K562 (cell line): ENCODE results near the gene ZNF624. TPM values are rescaled to one million over a fixed set of nuclear protein-coding genes. Genes with fewer than 3 reads are reported as not detected.

Experiments used
- ATAC-seq: fragments of 200-7000 bp; cut with Tn5 transposase; 3 replicates; pipeline ENCODE4 v1.9.1; 2020; ENCODE audit warnings: moderate library complexity
- BruUV-seq: library from RNA; stranded (reverse); fragments of 400-500 nt; replicated peaks from 2 replicates; lab custom pipeline; 2021; lab: Mats Ljungman, UMichigan
- CTCF ChIA-PET: fragments of 300-600 bp; formaldehyde crosslinking; extraction: SDS; loops from one replicate; lab custom pipeline; 2021; ENCODE audit warnings: low intra/inter-chr PET ratio; lab: Yijun Ruan, JAX
- POLR2A ChIA-PET: fragments of 300-600, 350-650 bp; sonication (Branson Sonifier 250); formaldehyde crosslinking; extraction: SDS; loops from one replicate; lab custom pipeline; 2021; ENCODE audit warnings: antibody characterized with exemption, inconsistent platforms; lab: Yijun Ruan, JAX
- DNase-seq, 4 experiments: peaks; one replicate each; pipeline versions ENCODE4 v3.0.0 to v3.0.0-alpha.2; 2011 to 2018; ENCODE audit warnings: low spot score in 3 of 4, mixed read lengths in 3 of 4; ENCODE audit errors: extremely low read depth in 1 of 4
- FAIRE-seq: peaks from 2 replicates; lab custom pipeline; 2011; peaks lifted over from hg19 to GRCh38; lab: Jason Lieb, UNC
- H2AFZ ChIP-seq: 2 replicates; pipeline ENCODE4 v1.6.0; 2011; ENCODE audit warnings: low read depth, low read length, control low read depth, inconsistent platforms
- H3K27ac ChIP-seq: fragments of 200-600 bp; 3 replicates; pipeline ENCODE4 v1.8.0; 2011; ENCODE audit warnings: low read depth, mild to moderate bottlenecking, control low read depth, inconsistent platforms, low read length, moderate library complexity, mixed read lengths; ENCODE audit errors: extremely low read depth
- H3K27me3 ChIP-seq, 2 experiments: fragments of 300-600 bp in 1 of 2; 2 replicates in 1 of 2; 3 replicates in 1 of 2; pipeline versions ENCODE4 v1.6.0 to v1.8.0; 2011; ENCODE audit warnings: inconsistent platforms in 2 of 2, low read length in 2 of 2, mild to moderate bottlenecking in 1 of 2, mixed read lengths in 1 of 2, moderate library complexity in 1 of 2; ENCODE audit not compliant: control insufficient read depth in 2 of 2, insufficient read depth in 2 of 2
- H3K36me3 ChIP-seq: fragments of 300-600 bp; 3 replicates; pipeline ENCODE4 v1.8.0; 2011; ENCODE audit warnings: mild to moderate bottlenecking, low read length, inconsistent platforms; ENCODE audit not compliant: control insufficient read depth, insufficient read depth
- H3K4me1 ChIP-seq, 2 experiments: fragments of 200-600 bp in 1 of 2; replicated peaks in 1 of 2; 2 replicates in 1 of 2; 3 replicates in 1 of 2; pipeline versions ENCODE4 v1.5.1 to v1.8.0; 2011; ENCODE audit warnings: inconsistent platforms in 2 of 2, low read length in 2 of 2, mild to moderate bottlenecking in 1 of 2, mixed read lengths in 1 of 2, moderate library complexity in 1 of 2; ENCODE audit not compliant: control insufficient read depth in 2 of 2, insufficient read depth in 2 of 2
- H3K4me2 ChIP-seq: 2 replicates; pipeline ENCODE4 v1.6.1; 2011; ENCODE audit warnings: low read length, control low read depth, inconsistent platforms, mixed read lengths; ENCODE audit not compliant: insufficient read depth
- H3K4me3 ChIP-seq: fragments of 200-600 bp; sonication (generic), shearing (Covaris generic); 2 replicates; pipeline ENCODE4 v1.5.1; 2016; ENCODE audit warnings: control low read depth, inconsistent platforms
- H3K79me2 ChIP-seq: fragments of 200-600 bp; 3 replicates; pipeline ENCODE4 v1.8.0; 2011; ENCODE audit warnings: low read length, inconsistent platforms; ENCODE audit not compliant: control insufficient read depth, insufficient read depth
- H3K9ac ChIP-seq, 2 experiments: 2 replicates each; pipeline versions ENCODE4 v1.6.0 to v1.6.1; 2011; ENCODE audit warnings: low read depth in 2 of 2, low read length in 2 of 2, control low read depth in 1 of 2, inconsistent platforms in 1 of 2, mild to moderate bottlenecking in 1 of 2, mixed read lengths in 1 of 2; ENCODE audit not compliant: insufficient read depth in 1 of 2
- H3K9me1 ChIP-seq: one replicate; pipeline ENCODE4 v1.6.0; 2011; ENCODE audit warnings: inconsistent platforms, mild to moderate bottlenecking, low read length, moderate library complexity; ENCODE audit not compliant: control insufficient read depth, insufficient read depth
- H3K9me3 ChIP-seq: replicated peaks from 2 replicates; pipeline ENCODE4 v1.5.1; 2011; ENCODE audit warnings: low read depth, low read length, inconsistent platforms; ENCODE audit not compliant: control insufficient read depth, insufficient read depth
- H4K20me1 ChIP-seq: replicated peaks from 2 replicates; pipeline ENCODE4 v1.6.1; 2011; ENCODE audit warnings: low read length, inconsistent platforms, mixed read lengths; ENCODE audit not compliant: control insufficient read depth, insufficient read depth
- C11orf30 ChIP-seq: fragments of 450-650 bp; IDR thresholded peaks from 2 replicates; pipeline ENCODE4 v1.6.1; 2016; ENCODE audit warnings: low read depth, mild to moderate bottlenecking
- CHD1 ChIP-seq: fragments of 200-600 bp; sonication (generic); IDR thresholded peaks from one replicate; pipeline ENCODE4 v1.6.1; 2012; ENCODE audit warnings: mild to moderate bottlenecking, moderate library complexity, low read length, inconsistent platforms
- KLF6 ChIP-seq: fragments of 250-450 bp; sonication (Bioruptor Pico); IDR thresholded peaks from 2 replicates; pipeline ENCODE4 v1.4.0; 2020; ENCODE audit warnings: mild to moderate bottlenecking, moderate library complexity, borderline replicate concordance
- MAFF ChIP-seq: IDR thresholded peaks from 2 replicates; pipeline ENCODE4 v1.6.1; 2012; ENCODE audit warnings: low read length, improper control_type of control experiment
- MAFG ChIP-seq: fragments of 450-650 bp; conservative IDR thresholded peaks from 2 replicates; pipeline ENCODE4 v1.6.1; 2016; ENCODE audit warnings: missing genetic modification characterization, missing compliant biosample characterization
- MAFK ChIP-seq: IDR thresholded peaks from 2 replicates; pipeline ENCODE4 v1.6.1; 2011; ENCODE audit warnings: low read length, improper control_type of control experiment
- NR0B1 ChIP-seq: fragments of 450-650 bp; IDR thresholded peaks from one replicate; pipeline ENCODE4 v1.6.1; 2018; ENCODE audit warnings: mild to moderate bottlenecking, moderate library complexity; ENCODE audit not compliant: partially characterized antibody
- ZNF316 ChIP-seq: fragments of 450-650 bp; IDR thresholded peaks from 2 replicates; pipeline ENCODE4 v1.6.1; 2016
- WGBS: fragments of 100-300 bp; shearing (Covaris generic); methylation state at CpG from one replicate; pipeline ENCODE4 v1.1.6; 2016; ENCODE audit warnings: low coverage, mixed read lengths; ENCODE audit not compliant: insufficient coverage; ENCODE audit errors: missing lambda C conversion rate; 5-methylcytosine and 5-hydroxymethylcytosine counted together
- in situ Hi-C: fragments of 300-500 bp; cut with MboI; formaldehyde crosslinking; loops from 4 replicates; pipeline ENCODE4 v1.15.0; 2018; ENCODE audit warnings: inconsistent platforms, mixed read lengths
- intact Hi-C: fragments of 100-400 bp; cut with micrococcal nuclease; formaldehyde crosslinking; loops from 2 replicates; pipeline ENCODE4 v1.14.2; 2022
- polyA plus RNA-seq, 8 experiments: library from polyadenylated mRNA; depleted of rRNA in 4 of 8; stranded (reverse) in 5 of 8; unstranded in 3 of 8; fragments of >200 nt; fragmentation: Nextera tagmentation in 2 of 8; fragmentation: Illumina TruSeq in 1 of 8; extraction: Ambion mirVana in 2 of 8; extraction: Trizol in 1 of 8; gene quantifications; 2 replicates each; pipeline versions ENCODE4 v1.2.1 to v1.2.3, GENCODE V29; 2011 to 2014; ENCODE audit warnings: inconsistent platforms in 1 of 8, missing spikeins in 1 of 8
- total RNA-seq, 7 experiments: library from RNA; depleted of rRNA in 6 of 7; stranded (reverse); fragments of >200 nt in 6 of 7; fragmentation: Illumina TruSeq in 2 of 7; extraction: Trizol in 2 of 7; gene quantifications; 2 replicates each; pipeline versions ENCODE4 v1.2.1 to v1.2.3, GENCODE V29; 2011 to 2021; ENCODE audit warnings: low replicate concordance in 1 of 7

ZNF624 gene
- total and polyA plus RNA-seq, 9 of the 15 experiments (the other 6 are each of a cell fraction or from before 2014, with no cell fraction given) = 0.34 to 2.1 (median 1.1) TPM

GRCh38 chr17:16652252-16652651 is 1.4 kb downstream of the ZNF624 start:
- CTCF ChIA-PET = no interaction called here
- intact Hi-C loops = no loop called here

More at GRCh38 chr17:16652252-16652651, 1.4 kb downstream of the ZNF624 start:
- peak overlapping the region; percentile 73; the same call in 1 of the 2 replicates for H2AFZ ChIP-seq
- peak; percentile 95 for TF ChIP-seq ZNF316
- peak; percentile 77 for TF ChIP-seq MAFF
- TF ChIP-seq CHD1 = no peak
- no peak for TF ChIP-seq KLF6
- TF ChIP-seq NR0B1 = no peak
- peak; percentile 80 for TF ChIP-seq MAFG
- peak; percentile 81 for TF ChIP-seq MAFK
- peak; percentile 89 for TF ChIP-seq C11orf30
- H3K4me3 ChIP-seq = no peak overlapping the region
- no peaks in the 10 kb centered on the region for H3K36me3 ChIP-seq
- no peak overlapping the region for H3K9ac ChIP-seq
- no peak for ATAC-seq
- H4K20me1 ChIP-seq = no peaks in the 10 kb centered on the region
- H3K4me1 ChIP-seq = peaks cover 3 to 5% of the 10 kb centered on the region in 2 experiments; a peak in 2 of 5 replicates
- no TSS peak for BruUV-seq
- POLR2A ChIA-PET = interaction anchor here (1.0 kb wide), 1 partner anchor 13 kb away, joined by 3 read pairs; no protein-coding TSS in a partner anchor
- no peaks in the 10 kb centered on the region for H3K9me3 ChIP-seq
- H3K27ac ChIP-seq = no peak overlapping the region
- no peak for DNase-seq
- no peak overlapping the region for H3K4me2 ChIP-seq
- FAIRE-seq = no peak
- H3K27me3 ChIP-seq = no peaks in the 10 kb centered on the region
- in situ Hi-C loops = no loop called here
- peaks cover 4% of the 10 kb centered on the region; the same call in 1 of the 3 replicates for H3K79me2 ChIP-seq
- no peaks in the 10 kb centered on the region for H3K9me1 ChIP-seq
- 96% methylated on average over 4 of the region's 4 CpGs for WGBS
